ENCODE data around the gene VTI1B.

The VTI1B gene

DNA sequence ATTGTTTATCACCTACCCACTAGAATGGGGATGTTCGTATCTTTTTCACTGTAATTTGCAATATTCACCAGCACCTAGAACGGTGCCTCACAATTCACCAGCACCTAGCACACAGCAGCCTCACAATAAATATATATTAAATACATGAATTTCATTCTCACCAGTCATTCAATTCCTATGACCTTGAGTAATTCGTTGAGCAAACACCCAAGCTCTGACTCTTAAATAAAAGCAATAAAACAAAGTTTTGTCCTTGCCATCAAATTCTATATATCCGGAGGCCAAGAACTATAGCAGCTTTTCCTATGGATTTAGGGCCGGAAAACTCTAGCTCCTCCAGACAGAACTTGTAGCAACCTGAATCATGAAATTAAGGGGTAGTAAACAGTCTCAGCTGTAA, 981 bp downstream of the VTI1B start:
- TF ChIP-seq, protein P1, sequence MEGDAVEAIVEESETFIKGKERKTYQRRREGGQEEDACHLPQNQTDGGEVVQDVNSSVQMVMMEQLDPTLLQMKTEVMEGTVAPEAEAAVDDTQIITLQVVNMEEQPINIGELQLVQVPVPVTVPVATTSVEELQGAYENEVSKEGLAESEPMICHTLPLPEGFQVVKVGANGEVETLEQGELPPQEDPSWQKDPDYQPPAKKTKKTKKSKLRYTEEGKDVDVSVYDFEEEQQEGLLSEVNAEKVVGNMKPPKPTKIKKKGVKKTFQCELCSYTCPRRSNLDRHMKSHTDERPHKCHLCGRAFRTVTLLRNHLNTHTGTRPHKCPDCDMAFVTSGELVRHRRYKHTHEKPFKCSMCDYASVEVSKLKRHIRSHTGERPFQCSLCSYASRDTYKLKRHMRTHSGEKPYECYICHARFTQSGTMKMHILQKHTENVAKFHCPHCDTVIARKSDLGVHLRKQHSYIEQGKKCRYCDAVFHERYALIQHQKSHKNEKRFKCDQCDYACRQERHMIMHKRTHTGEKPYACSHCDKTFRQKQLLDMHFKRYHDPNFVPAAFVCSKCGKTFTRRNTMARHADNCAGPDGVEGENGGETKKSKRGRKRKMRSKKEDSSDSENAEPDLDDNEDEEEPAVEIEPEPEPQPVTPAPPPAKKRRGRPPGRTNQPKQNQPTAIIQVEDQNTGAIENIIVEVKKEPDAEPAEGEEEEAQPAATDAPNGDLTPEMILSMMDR (IDR thresholded peaks at IDR 0.05; ENCODE audit: low read depth, low read length): no peak
- no peak for TF ChIP-seq MYC (IDR thresholded peaks at IDR 0.05; ENCODE audit: low read depth, low read length)
- no peak for TF ChIP-seq MAX (IDR thresholded peaks at IDR 0.05; ENCODE audit: low read depth, low read length)
- TF ChIP-seq POLR2A (IDR thresholded peaks at IDR 0.05; ENCODE audit: extremely low read depth, insufficient read length): no peak
- no peak for DNase-seq (ENCODE audit: low read depth)
- peak overlapping the region; percentile 78 for H3K4me3 ChIP-seq (ENCODE audit: low read depth, low read length)

DNA sequence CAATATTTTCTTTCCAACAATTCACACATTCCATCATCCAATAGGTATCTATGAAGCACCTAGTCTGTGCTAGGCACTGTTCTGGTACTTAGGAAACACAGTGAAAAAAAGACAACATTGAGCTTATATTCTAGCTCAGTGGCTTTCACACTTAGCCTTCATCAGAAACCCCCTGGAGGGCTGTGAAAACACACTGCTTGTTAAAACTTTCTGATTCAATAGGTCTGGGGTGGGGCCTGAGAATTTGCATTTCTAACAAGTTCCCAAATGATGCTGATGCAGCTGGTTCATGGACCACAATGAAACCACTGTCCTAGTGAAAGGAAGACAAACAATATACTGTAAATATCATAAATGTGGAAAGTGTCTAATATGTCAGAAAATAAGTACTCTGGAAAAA, 5.9 kb downstream of the VTI1B start:
- no peak overlapping the region for H3K4me3 ChIP-seq (ENCODE audit: low read depth, low read length)
- no peak for DNase-seq (ENCODE audit: low read depth)
- TF ChIP-seq, protein P1 (IDR thresholded peaks at IDR 0.05; ENCODE audit: low read depth, low read length): no peak
- TF ChIP-seq MAX (IDR thresholded peaks at IDR 0.05; ENCODE audit: low read depth, low read length): no peak
- no peak for TF ChIP-seq MYC (IDR thresholded peaks at IDR 0.05; ENCODE audit: low read depth, low read length)
- no peak for TF ChIP-seq POLR2A (IDR thresholded peaks at IDR 0.05; ENCODE audit: extremely low read depth, insufficient read length)

DNA sequence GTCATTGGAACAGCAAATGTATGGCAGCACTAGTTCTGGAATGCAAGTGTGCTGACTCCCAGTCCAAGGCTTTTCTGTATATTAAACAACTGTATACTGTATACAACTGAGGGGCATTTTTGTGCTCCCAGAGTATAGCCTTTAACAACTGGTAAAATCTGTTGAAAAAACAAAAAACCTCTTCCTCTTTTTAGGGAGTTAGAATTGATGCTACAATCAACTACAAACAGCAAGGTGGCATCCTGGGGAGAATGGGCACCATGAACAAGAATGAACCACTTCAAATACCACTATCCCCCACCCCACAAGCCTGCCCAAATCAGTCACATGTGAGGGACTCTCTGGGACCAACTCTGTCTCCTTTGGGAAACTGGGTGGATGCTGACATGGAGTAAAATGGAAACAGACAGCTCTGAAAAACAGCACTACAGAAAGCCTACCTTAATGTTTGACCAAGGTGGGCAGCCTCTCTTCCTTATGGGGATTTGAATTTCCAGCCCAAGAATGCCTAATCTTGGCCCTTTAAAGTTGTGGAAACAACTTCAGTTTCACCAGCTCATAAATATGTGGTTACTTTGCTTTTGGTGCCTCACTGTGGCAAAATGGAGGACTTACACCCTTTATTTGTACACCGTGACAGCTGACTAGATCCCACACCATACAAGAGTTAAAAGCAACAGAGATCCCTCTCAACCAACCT, 7.5 kb downstream of the VTI1B start:
- DNase-seq (ENCODE audit: low read depth): peak; percentile 68
- H3K4me3 ChIP-seq (ENCODE audit: low read depth, low read length): no peak overlapping the region
- TF ChIP-seq, protein P1 (IDR thresholded peaks at IDR 0.05; ENCODE audit: low read depth, low read length): peak; percentile 56
- TF ChIP-seq MYC (IDR thresholded peaks at IDR 0.05; ENCODE audit: low read depth, low read length): no peak

GRCh38 chr14:67665868-67666267, 8.6 kb downstream of the VTI1B start:
- H3K4me3 ChIP-seq (ENCODE audit: low read depth, low read length): no peak overlapping the region
- no peak for DNase-seq (ENCODE audit: low read depth)
- TF ChIP-seq MYC (IDR thresholded peaks at IDR 0.05; ENCODE audit: low read depth, low read length): no peak
- TF ChIP-seq POLR2A (IDR thresholded peaks at IDR 0.05; ENCODE audit: extremely low read depth, insufficient read length): no peak
- TF ChIP-seq MAX (IDR thresholded peaks at IDR 0.05; ENCODE audit: low read depth, low read length): no peak
- TF ChIP-seq, protein P1 (IDR thresholded peaks at IDR 0.05; ENCODE audit: low read depth, low read length): no peak

GRCh38 chr14:67663633-67664032, 10.8 kb downstream of the VTI1B start:
- no peak overlapping the region for H3K4me3 ChIP-seq (ENCODE audit: low read depth, low read length)
- DNase-seq (ENCODE audit: low read depth): no peak
- TF ChIP-seq, protein P1 (IDR thresholded peaks at IDR 0.05; ENCODE audit: low read depth, low read length): no peak
- TF ChIP-seq MYC (IDR thresholded peaks at IDR 0.05; ENCODE audit: low read depth, low read length) (no peak), POLR2A (IDR thresholded peaks at IDR 0.05; ENCODE audit: extremely low read depth, insufficient read length) (no peak), MAX (IDR thresholded peaks at IDR 0.05; ENCODE audit: low read depth, low read length) (no peak)
